ENCODE results near the gene TSFM. TPM values are rescaled to one million over a fixed set of nuclear protein-coding genes. Genes with fewer than 3 reads are reported as not detected.

The TSFM gene
- total and polyA plus RNA-seq, 2 of the 4 experiments (the other 2 are of a cell fraction) = 11.5 to 14.0 TPM

DNA sequence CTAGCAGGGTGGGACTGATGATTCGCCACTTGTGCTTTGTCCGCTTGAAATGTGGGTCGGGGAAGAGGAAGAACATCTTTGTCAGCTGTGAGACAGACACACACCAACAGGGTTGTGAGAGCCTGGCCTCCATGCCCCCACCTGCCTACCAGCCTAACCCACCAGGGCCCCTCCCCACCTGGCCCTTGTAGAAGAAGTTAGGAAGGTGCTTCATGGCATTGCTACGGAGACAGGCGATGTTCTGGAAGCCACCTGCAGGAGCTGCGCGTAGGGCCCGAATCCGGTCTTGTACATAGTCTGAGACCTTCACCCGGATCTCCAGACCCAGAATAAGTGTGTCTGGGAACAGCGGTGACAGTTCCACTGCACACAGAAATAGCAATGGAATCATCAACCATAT lies 13.0 kb upstream of the TSFM start:
- ATAC-seq (ENCODE audit: low read depth) (no peak), DNase-seq (no peak)
- H3K18ac ChIP-seq (ENCODE audit: low read depth, low read length) = no peak overlapping the region
- H3K4ac ChIP-seq (ENCODE audit: low read depth, low read length) = no peak overlapping the region
- H3K27ac ChIP-seq (ENCODE audit: insufficient read depth, low read length) = no peak overlapping the region
- intact Hi-C loops (cut with micrococcal nuclease) (no loop called here), in situ Hi-C loops (cut with MboI; ENCODE audit: low sequenced_read_pairs) (no loop called here), dilution Hi-C loops (cut with HindIII; ENCODE audit: low sequenced_read_pairs, unreplicated experiment) (no loop called here)
- TF ChIP-seq CHD1 (IDR thresholded peaks at IDR 0.05; ENCODE audit: low read depth, low read length) (no peak), BHLHE40 (IDR thresholded peaks at IDR 0.05; ENCODE audit: low read depth, low read length) (no peak), SMC3 (IDR thresholded peaks at IDR 0.05; ENCODE audit: low read depth, low read length) (no peak), CEBPB (IDR thresholded peaks at IDR 0.05; ENCODE audit: low read depth, low read length) (no peak), MAZ (IDR thresholded peaks at IDR 0.05; ENCODE audit: borderline replicate concordance, low read depth, low read length) (no peak), NFE2L2 (IDR thresholded peaks at IDR 0.05; ENCODE audit: low read depth, low read length) (no peak), POLR2A (IDR thresholded peaks at IDR 0.05; ENCODE audit: low read depth, low read length) (no peak), FOS (IDR thresholded peaks at IDR 0.05; ENCODE audit: low read depth, low read length) (no peak), RFX5 (IDR thresholded peaks at IDR 0.05; ENCODE audit: low read depth, low read length) (no peak), MXI1 (IDR thresholded peaks at IDR 0.05; ENCODE audit: borderline replicate concordance, low read depth, low read length) (no peak), RAD21 (IDR thresholded peaks at IDR 0.05; ENCODE audit: low read length) (no peak), MAFK (IDR thresholded peaks at IDR 0.05; ENCODE audit: low read depth, low read length) (no peak)
- TF ChIP-seq, protein P1, sequence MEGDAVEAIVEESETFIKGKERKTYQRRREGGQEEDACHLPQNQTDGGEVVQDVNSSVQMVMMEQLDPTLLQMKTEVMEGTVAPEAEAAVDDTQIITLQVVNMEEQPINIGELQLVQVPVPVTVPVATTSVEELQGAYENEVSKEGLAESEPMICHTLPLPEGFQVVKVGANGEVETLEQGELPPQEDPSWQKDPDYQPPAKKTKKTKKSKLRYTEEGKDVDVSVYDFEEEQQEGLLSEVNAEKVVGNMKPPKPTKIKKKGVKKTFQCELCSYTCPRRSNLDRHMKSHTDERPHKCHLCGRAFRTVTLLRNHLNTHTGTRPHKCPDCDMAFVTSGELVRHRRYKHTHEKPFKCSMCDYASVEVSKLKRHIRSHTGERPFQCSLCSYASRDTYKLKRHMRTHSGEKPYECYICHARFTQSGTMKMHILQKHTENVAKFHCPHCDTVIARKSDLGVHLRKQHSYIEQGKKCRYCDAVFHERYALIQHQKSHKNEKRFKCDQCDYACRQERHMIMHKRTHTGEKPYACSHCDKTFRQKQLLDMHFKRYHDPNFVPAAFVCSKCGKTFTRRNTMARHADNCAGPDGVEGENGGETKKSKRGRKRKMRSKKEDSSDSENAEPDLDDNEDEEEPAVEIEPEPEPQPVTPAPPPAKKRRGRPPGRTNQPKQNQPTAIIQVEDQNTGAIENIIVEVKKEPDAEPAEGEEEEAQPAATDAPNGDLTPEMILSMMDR (conservative IDR thresholded peaks at IDR 0.05; ENCODE audit: low read depth, low read length) = no peak
- TF ChIP-seq, protein P2, sequence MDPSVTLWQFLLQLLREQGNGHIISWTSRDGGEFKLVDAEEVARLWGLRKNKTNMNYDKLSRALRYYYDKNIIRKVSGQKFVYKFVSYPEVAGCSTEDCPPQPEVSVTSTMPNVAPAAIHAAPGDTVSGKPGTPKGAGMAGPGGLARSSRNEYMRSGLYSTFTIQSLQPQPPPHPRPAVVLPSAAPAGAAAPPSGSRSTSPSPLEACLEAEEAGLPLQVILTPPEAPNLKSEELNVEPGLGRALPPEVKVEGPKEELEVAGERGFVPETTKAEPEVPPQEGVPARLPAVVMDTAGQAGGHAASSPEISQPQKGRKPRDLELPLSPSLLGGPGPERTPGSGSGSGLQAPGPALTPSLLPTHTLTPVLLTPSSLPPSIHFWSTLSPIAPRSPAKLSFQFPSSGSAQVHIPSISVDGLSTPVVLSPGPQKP (IDR thresholded peaks at IDR 0.05; ENCODE audit: borderline replicate concordance, low read depth, low read length) = no peak
- TF ChIP-seq, protein P3, sequence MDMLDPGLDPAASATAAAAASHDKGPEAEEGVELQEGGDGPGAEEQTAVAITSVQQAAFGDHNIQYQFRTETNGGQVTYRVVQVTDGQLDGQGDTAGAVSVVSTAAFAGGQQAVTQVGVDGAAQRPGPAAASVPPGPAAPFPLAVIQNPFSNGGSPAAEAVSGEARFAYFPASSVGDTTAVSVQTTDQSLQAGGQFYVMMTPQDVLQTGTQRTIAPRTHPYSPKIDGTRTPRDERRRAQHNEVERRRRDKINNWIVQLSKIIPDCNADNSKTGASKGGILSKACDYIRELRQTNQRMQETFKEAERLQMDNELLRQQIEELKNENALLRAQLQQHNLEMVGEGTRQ (IDR thresholded peaks at IDR 0.05; ENCODE audit: low read depth, low read length) = no peak
- H3K14ac ChIP-seq (replicated peaks; ENCODE audit: low read depth, low read length) = no peak overlapping the region
- H3K9ac ChIP-seq (ENCODE audit: low read depth, low read length) = no peak overlapping the region
- H4K91ac ChIP-seq (ENCODE audit: insufficient read depth, low read depth, low read length) = no peak overlapping the region
- no peak overlapping the region for H2AK9ac ChIP-seq (replicated peaks; ENCODE audit: low read depth, low read length, poor library complexity)
- H3K36me3 ChIP-seq (ENCODE audit: control insufficient read depth, insufficient read depth, low read length) = peaks cover 3% of the 10 kb centered on the region
- no TSS peak for BruUV-seq (replicated peaks)
- CTCF ChIA-PET = no interaction called here
- H2BK120ac ChIP-seq (ENCODE audit: low read depth, low read length) = no peak overlapping the region
- no peak overlapping the region for H2BK5ac ChIP-seq (ENCODE audit: low read depth, low read length, poor library complexity, severe bottlenecking)
- H3K4me1 ChIP-seq (ENCODE audit: control insufficient read depth, insufficient read depth, low read length) = peaks cover 11% of the 10 kb centered on the region; the same call in 1 of the 2 replicates
- H4K8ac ChIP-seq (ENCODE audit: low read depth in 2 of 2, low read length in 2 of 2) = no peak overlapping the region
- WGBS, 2 experiments (ENCODE audit: extremely low coverage in 2 of 2, insufficient read length in 1 of 2) = 97% methylated on average over 6 of the region's 11 CpGs; no CpG with 5 or more reads in 1 of the 2 experiments
- no peak overlapping the region for H4K5ac ChIP-seq (ENCODE audit: low read depth, low read length)
- no peak overlapping the region for H2AK5ac ChIP-seq (ENCODE audit: low read depth, low read length)
- no peaks in the 10 kb centered on the region for H4K20me1 ChIP-seq (ENCODE audit: insufficient read depth, low read length)
- H2BK20ac ChIP-seq (ENCODE audit: low read depth, low read length) = no peak overlapping the region
- peaks cover 12% of the 10 kb centered on the region for H3K9me1 ChIP-seq (ENCODE audit: insufficient read depth, low read length)
- H3K56ac ChIP-seq (ENCODE audit: extremely low read depth, insufficient read depth, low read length) = no peak overlapping the region
- H3K27me3 ChIP-seq (ENCODE audit: control insufficient read depth, insufficient read depth, low read length) = peaks cover 25% of the 10 kb centered on the region
- peaks cover 16 to 27% of the 10 kb centered on the region in 2 experiments; a peak in 3 of 4 replicates for H3K79me1 ChIP-seq (ENCODE audit: low read depth in 1 of 2, low read length in 2 of 2)
- H3K4me3 ChIP-seq (ENCODE audit: insufficient read depth, low read depth, low read length) = no peak overlapping the region
- no peak overlapping the region for H2BK15ac ChIP-seq (ENCODE audit: low read depth, low read length)
- no peak overlapping the region for H3K23ac ChIP-seq (ENCODE audit: low read depth, low read length)
- H2AFZ ChIP-seq (replicated peaks; ENCODE audit: low read length, poor library complexity) = no peak overlapping the region
- no peak overlapping the region for H3K4me2 ChIP-seq (ENCODE audit: low read depth, low read length)
- POLR2A ChIA-PET (ENCODE audit: unreplicated experiment) = no interaction called here
- peaks cover 2% of the 10 kb centered on the region; the same call in 1 of the 2 replicates for H3K9me3 ChIP-seq (ENCODE audit: control insufficient read depth, insufficient read depth, low read length)
